Testis (tissue), 2 donors: Measurements from ENCODE around the gene HSPA12A.

Experiments
- CTCF ChIP-seq, 3 experiments: fragments of 450-650 bp in 2 of 3; fragments of 200-600 bp in 1 of 3; sonication (generic) in 1 of 3; IDR thresholded peaks; one replicate each; pipeline ENCODE4 v1.5.1; 2016 to 2019; ENCODE audit warnings: antibody characterized with exemption in 3 of 3, mild to moderate bottlenecking in 2 of 3, moderate library complexity in 1 of 3
- POLR2A ChIP-seq: fragments of 450-650 bp; IDR thresholded peaks from one replicate; pipeline ENCODE4 v1.6.1; 2017; ENCODE audit warnings: antibody characterized with exemption, mild to moderate bottlenecking, moderate library complexity

- TF ChIP-seq CTCF (IDR thresholded peaks at IDR 0.05) (no peak), POLR2A (no peak)
These were observed 38.4 kb upstream of the HSPA12A start for GRCh38 chr10:116780691-116781205.
